ENCODE results near the gene CT45A6. TPM values are rescaled to one million over a fixed set of nuclear protein-coding genes. Genes with fewer than 3 reads are reported as not detected.
"Not testable (repeated sequence)": the region's sequence is repeated elsewhere in the genome, so short reads cannot be mapped to it uniquely, and the experiment has no call there.

The CT45A6 gene, protein sequence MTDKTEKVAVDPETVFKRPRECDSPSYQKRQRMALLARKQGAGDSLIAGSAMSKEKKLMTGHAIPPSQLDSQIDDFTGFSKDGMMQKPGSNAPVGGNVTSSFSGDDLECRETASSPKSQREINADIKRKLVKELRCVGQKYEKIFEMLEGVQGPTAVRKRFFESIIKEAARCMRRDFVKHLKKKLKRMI
- polyA plus RNA-seq (ENCODE audit: insufficient read length), result not detected

DNA sequence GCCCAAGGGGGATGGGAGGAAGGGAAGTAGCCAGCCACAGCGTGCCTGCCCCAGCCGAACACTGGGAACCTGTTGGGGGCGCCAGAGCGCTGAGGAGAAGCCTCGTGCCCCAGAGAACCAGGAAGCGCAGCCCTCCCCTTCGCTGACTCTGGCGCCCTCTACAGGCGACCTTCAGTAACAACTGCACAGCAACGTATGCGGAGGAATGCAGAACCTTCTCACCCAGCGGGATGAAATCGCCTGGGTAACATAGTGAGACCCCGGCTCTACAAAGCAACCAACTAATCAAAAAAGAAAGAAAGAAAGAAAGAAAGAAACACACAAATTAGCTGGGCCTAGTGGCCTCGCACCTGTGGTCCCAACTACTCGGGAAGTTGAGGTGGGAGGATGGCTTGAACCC, at the start of gene CT45A6:
Gene CT45A6, minus strand, starts transcription at position 101 of the 400 bp plus-strand sequence. CDS start 3,794 bp downstream, outside the sequence.
- not testable (repeated sequence) for DNase-seq

DNA sequence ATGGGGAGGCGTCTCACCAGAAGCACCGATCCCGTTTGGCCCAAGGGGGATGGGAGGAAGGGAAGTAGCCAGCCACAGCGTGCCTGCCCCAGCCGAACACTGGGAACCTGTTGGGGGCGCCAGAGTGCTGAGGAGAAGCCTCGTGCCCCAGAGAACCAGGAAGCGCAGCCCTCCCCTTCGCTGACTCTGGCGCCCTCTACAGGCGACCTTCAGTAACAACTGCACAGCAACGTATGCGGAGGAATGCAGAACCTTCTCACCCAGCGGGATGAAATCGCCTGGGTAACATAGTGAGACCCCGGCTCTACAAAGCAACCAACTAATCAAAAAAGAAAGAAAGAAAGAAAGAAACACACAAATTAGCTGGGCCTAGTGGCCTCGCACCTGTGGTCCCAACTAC, 34.6 kb upstream of the CT45A6 start, which contains the start of gene CT45A7:
Gene CT45A7, minus strand, starts transcription at position 101 of the 400 bp plus-strand sequence. CDS start 3,747 bp downstream, outside the sequence.
- DNase-seq, result not testable (repeated sequence)

DNA sequence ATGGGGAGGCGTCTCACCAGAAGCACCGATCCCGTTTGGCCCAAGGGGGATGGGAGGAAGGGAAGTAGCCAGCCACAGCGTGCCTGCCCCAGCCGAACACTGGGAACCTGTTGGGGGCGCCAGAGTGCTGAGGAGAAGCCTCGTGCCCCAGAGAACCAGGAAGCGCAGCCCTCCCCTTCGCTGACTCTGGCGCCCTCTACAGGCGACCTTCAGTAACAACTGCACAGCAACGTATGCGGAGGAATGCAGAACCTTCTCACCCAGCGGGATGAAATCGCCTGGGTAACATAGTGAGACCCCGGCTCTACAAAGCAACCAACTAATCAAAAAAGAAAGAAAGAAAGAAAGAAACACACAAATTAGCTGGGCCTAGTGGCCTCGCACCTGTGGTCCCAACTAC, 17.3 kb upstream of the CT45A6 start, which contains the start of gene CT45A2:
Gene CT45A2, minus strand, starts transcription at position 101 of the 400 bp plus-strand sequence. CDS start 3,747 bp downstream, outside the sequence.
- DNase-seq, result not testable (repeated sequence)

DNA sequence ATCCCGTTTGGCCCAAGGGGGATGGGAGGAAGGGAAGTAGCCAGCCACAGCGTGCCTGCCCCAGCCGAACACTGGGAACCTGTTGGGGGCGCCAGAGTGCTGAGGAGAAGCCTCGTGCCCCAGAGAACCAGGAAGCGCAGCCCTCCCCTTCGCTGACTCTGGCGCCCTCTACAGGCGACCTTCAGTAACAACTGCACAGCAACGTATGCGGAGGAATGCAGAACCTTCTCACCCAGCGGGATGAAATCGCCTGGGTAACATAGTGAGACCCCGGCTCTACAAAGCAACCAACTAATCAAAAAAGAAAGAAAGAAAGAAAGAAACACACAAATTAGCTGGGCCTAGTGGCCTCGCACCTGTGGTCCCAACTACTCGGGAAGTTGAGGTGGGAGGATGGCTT, 17.2 kb downstream of the CT45A6 start, which contains the start of gene CT45A5:
Gene CT45A5, minus strand, starts transcription at position 101 of the 400 bp plus-strand sequence. CDS start 3,774 bp downstream, outside the sequence.
- not testable (repeated sequence) for DNase-seq

DNA sequence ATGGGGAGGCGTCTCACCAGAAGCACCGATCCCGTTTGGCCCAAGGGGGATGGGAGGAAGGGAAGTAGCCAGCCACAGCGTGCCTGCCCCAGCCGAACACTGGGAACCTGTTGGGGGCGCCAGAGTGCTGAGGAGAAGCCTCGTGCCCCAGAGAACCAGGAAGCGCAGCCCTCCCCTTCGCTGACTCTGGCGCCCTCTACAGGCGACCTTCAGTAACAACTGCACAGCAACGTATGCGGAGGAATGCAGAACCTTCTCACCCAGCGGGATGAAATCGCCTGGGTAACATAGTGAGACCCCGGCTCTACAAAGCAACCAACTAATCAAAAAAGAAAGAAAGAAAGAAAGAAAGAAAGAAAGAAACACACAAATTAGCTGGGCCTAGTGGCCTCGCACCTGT, 34.5 kb downstream of the CT45A6 start, which contains the start of gene CT45A3:
Gene CT45A3, minus strand, starts transcription at position 101 of the 400 bp plus-strand sequence. CDS start 3,747 bp downstream, outside the sequence.
- DNase-seq, result not testable (repeated sequence)

DNA sequence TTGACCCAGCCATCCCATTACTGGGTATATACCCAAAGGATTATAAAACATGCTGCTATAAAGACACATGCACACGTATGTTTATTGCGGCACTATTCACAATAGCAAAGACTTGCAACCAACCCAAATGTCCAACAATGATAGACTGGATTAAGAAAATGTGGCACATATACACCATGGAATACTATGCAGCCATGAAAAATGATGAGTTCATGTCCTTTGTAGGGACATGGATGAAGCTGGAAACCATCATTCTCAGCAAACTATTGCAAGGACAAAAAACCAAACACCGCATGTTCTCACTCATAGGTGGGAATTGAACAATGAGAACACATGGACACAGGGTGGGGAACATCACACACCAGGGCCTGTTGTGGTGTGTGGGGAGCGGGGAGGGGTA, 57.8 kb downstream of the CT45A6 start:
- DNase-seq, result not testable (repeated sequence)

Other genes starting within 250 kb of the CT45A6 start
- gene CT45A1, start 89.1 kb downstream of the CT45A6 start, polyA plus RNA-seq (ENCODE audit: insufficient read length), result not detected
- gene CT45A3, start 34.6 kb downstream of the CT45A6 start, polyA plus RNA-seq (ENCODE audit: insufficient read length), result 0.22 TPM
- 0.31 TPM for gene CT45A5, start 17.3 kb downstream of the CT45A6 start, polyA plus RNA-seq (ENCODE audit: insufficient read length)
- gene CT45A2, start 17.2 kb upstream of the CT45A6 start, polyA plus RNA-seq (ENCODE audit: insufficient read length), result not detected
- not detected for gene CT45A7, start 34.5 kb upstream of the CT45A6 start, polyA plus RNA-seq (ENCODE audit: insufficient read length)
- gene CT45A8, start 51.8 kb upstream of the CT45A6 start, polyA plus RNA-seq (ENCODE audit: insufficient read length), result not detected
- gene CT45A9, start 69.0 kb upstream of the CT45A6 start, polyA plus RNA-seq (ENCODE audit: insufficient read length), result not detected
- not detected for gene CT45A10, start 90.7 kb upstream of the CT45A6 start, polyA plus RNA-seq (ENCODE audit: insufficient read length)
- not detected for gene SAGE1, start 90.9 kb upstream of the CT45A6 start, polyA plus RNA-seq (ENCODE audit: insufficient read length)
- 17.8 TPM for gene MMGT1, start 171.2 kb upstream of the CT45A6 start, polyA plus RNA-seq (ENCODE audit: insufficient read length)
- 7.7 TPM for gene SLC9A6, start 182.6 kb upstream of the CT45A6 start, polyA plus RNA-seq (ENCODE audit: insufficient read length)